DMS153 treated with DMSO at 0.1 percent for 48 hours (cell line): Measurements from ENCODE around the gene PIGA.
"Not testable (repeated sequence)": the region's sequence is repeated elsewhere in the genome, so short reads cannot be mapped to it uniquely, and the experiment has no call there.

Experiments
- DNase-seq: peaks from one replicate; lab custom pipeline; 2025; ENCODE audit not compliant: unreplicated experiment; lab: John Stamatoyannopoulos, UW

The PIGA gene

GRCh38 chrX:15321447-15321846, 13.9 kb downstream of the PIGA start:
- DNase-seq, result no peak

GRCh38 chrX:15320297-15320696, 15.0 kb downstream of the PIGA start:
- no peak for DNase-seq

- DNase-seq, result no peak
Measured at GRCh38 chrX:15319075-15319474, 16.2 kb downstream of the PIGA start.

- DNase-seq, result no peak
Measured at GRCh38 chrX:15315509-15315908, 19.8 kb downstream of the PIGA start, which contains the start of gene ASB11. Gene ASB11, minus strand, starts transcription at chrX:15315640. Its CDS starts 35 bp downstream, at chrX:15315605.

- DNase-seq, result no peak
Measured at GRCh38 chrX:15314472-15314871, 20.9 kb downstream of the PIGA start.

- no peak for DNase-seq
Measured at GRCh38 chrX:15311119-15311518, 24.2 kb downstream of the PIGA start.

GRCh38 chrX:15310117-15310516, 25.2 kb downstream of the PIGA start:
- DNase-seq, result peak; percentile 59

- DNase-seq, result not testable (repeated sequence)
Measured at GRCh38 chrX:15305899-15306298, 29.4 kb downstream of the PIGA start.

- no peak for DNase-seq
Measured at GRCh38 chrX:15301924-15302323, 33.4 kb downstream of the PIGA start.

- no peak for DNase-seq
Measured at GRCh38 chrX:15299941-15300851, 35.1 kb downstream of the PIGA start.

GRCh38 chrX:15298780-15299179, 36.5 kb downstream of the PIGA start:
- DNase-seq, result no peak

GRCh38 chrX:15298201-15298600, 37.1 kb downstream of the PIGA start:
- DNase-seq, result no peak

- no peak for DNase-seq
Measured at GRCh38 chrX:15293451-15293850, 41.9 kb downstream of the PIGA start.

- DNase-seq, result no peak
Measured at GRCh38 chrX:15292861-15293260, 42.5 kb downstream of the PIGA start.

GRCh38 chrX:15277604-15278003, 57.7 kb downstream of the PIGA start:
- DNase-seq, result no peak

GRCh38 chrX:15274946-15275345, 60.4 kb downstream of the PIGA start:
- DNase-seq, result no peak

GRCh38 chrX:15273275-15273674, 62.0 kb downstream of the PIGA start:
- not testable (repeated sequence) for DNase-seq

GRCh38 chrX:15271757-15272156, 63.6 kb downstream of the PIGA start:
- no peak for DNase-seq

GRCh38 chrX:15269618-15270521, 65.5 kb downstream of the PIGA start, which contains the start of gene ASB9:
Gene ASB9, minus strand, starts transcription at chrX:15270083. Its CDS starts 209 bp downstream, at chrX:15269874.
- DNase-seq, result peak; percentile 4
